ENCODE data around the gene FSD1L. TPM values are rescaled to one million over a fixed set of nuclear protein-coding genes. Genes with fewer than 3 reads are reported as not detected.

Gene FSD1L
- total and polyA plus RNA-seq, 2 donors (not counting 1 experiment from before 2014, with no cell fraction given) = 0.70 to 15.2 TPM

DNA sequence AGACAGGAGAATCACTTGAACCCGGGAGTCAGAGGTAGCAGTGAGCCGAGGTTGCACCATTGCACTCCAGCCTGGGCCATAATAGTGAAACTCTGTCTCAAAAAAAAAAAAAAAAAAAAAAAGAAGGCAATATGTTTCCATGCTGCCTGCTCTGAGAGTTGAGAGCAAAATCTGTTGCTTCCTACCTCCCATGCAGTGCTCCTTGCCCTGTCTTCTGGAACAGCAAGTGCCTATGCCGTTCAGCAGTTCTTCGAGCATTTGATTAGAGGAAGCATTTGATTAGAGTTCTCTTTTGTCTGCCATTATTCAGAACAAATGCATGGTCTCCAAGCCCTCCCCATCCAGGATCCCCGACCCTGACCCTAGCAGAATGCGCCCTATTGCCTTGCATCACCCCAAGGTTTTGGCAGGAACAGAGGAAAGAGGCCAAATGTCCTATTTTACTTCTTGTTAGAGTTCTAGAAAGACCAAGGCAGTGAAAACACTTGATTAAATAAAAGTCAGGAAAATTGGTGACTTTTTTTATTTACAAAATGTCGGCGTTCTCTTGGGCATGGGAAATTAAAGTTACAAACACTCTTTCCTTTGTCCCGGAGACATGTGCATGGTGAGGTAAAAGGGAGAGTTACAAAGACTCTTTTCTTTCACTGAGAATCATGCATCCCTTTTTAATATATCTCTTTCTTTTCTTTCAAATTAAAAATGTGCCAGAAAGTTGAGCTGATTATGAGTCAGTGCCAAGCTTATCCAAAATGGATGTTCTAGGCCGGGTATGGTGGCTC, 27.8 kb upstream of the FSD1L start:
- no peak overlapping the region for H3K4me3 ChIP-seq (ENCODE audit: control extremely low read depth in 1 of 5, extremely low read depth in 1 of 5, insufficient read depth in 1 of 5, low read depth in 2 of 5, low read length in 4 of 5)

DNA sequence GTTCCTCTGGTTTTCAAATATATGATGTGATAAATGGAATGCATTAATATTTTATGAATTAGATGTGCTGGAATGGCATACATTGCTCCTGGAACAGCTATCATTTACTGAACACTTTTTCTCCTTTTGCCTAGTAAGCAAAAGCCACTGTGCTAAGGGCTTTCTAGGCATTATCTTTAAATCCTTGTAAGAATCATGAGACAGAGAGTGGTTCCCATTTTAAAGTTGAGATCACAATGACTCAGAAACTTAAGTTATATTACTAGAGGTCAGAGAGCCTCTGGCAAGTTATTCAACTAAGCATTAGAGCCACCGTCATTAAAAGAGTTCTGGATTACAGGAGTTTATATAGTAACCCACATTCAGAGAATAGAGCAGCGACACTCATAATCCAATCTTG, 26.7 kb upstream of the FSD1L start:
- ChIA-PET POLR2A (no interaction called here), CTCF (no interaction called here)
- no peak overlapping the region for H2AFZ ChIP-seq (ENCODE audit: insufficient read depth, low read depth, low read length, poor library complexity, severe bottlenecking)
- H3K4me2 ChIP-seq (replicated peaks; ENCODE audit: low read depth, low read length, poor library complexity, severe bottlenecking) = no peak overlapping the region
- H3K9me3 ChIP-seq (ENCODE audit: control extremely low read depth in 1 of 3, control insufficient read depth in 2 of 3, insufficient read depth in 1 of 3, low read length in 2 of 3) = no peaks in the 10 kb centered on the region
- DNase-seq (no peak), ATAC-seq (ENCODE audit: low read depth) (no peak)
- H3K9ac ChIP-seq (ENCODE audit: low read length) = no peak overlapping the region
- no CpG with 5 or more reads among the region's 2 CpGs for WGBS (ENCODE audit: insufficient coverage)
- H3K4me1 Mint-ChIP-seq = peaks cover 2% of the 10 kb centered on the region
- no peak for TF ChIP-seq EZH2 (IDR thresholded peaks at IDR 0.05; ENCODE audit: borderline replicate concordance, insufficient read depth, low read depth, low read length, poor library complexity, severe bottlenecking)
- no peaks in the 10 kb centered on the region for H4K20me1 ChIP-seq (ENCODE audit: control insufficient read depth, insufficient read depth, low read length, poor library complexity, severe bottlenecking)
- intact Hi-C loops (cut with micrococcal nuclease) = no loop called here
- no peaks in the 10 kb centered on the region for H3K9me3 Mint-ChIP-seq (ENCODE audit: insufficient read depth)
- no peaks in the 10 kb centered on the region for H3K4me1 ChIP-seq (ENCODE audit: control insufficient read depth in 2 of 2, insufficient read depth in 2 of 2, low read length in 2 of 2)
- H3K27me3 ChIP-seq (replicated peaks in 1 of 4; ENCODE audit: control extremely low read depth in 1 of 4, control insufficient read depth in 3 of 4, insufficient read depth in 4 of 4, low read length in 3 of 4) = no peaks in the 10 kb centered on the region
- no peaks in the 10 kb centered on the region for H3K36me3 ChIP-seq (replicated peaks in 1 of 2; ENCODE audit: control extremely low read depth in 1 of 2, control insufficient read depth in 1 of 2, extremely low read depth in 1 of 2, insufficient read depth in 2 of 2, low read length in 1 of 2)
- H3K27me3 Mint-ChIP-seq = no peaks in the 10 kb centered on the region
- no peaks in the 10 kb centered on the region for H3K79me2 ChIP-seq (ENCODE audit: control insufficient read depth, insufficient read depth, low read length)
- no peak overlapping the region for H3K27ac Mint-ChIP-seq
- no peak overlapping the region for H3K27ac ChIP-seq (ENCODE audit: low read length in 2 of 2)
- no peak overlapping the region for H3K4me3 ChIP-seq (ENCODE audit: control extremely low read depth in 1 of 5, extremely low read depth in 1 of 5, insufficient read depth in 1 of 5, low read depth in 2 of 5, low read length in 4 of 5)
- H3K4me3 Mint-ChIP-seq = no peak overlapping the region

More for the DNA sequence above, 27.8 kb upstream of the FSD1L start:
- H3K27ac ChIP-seq (ENCODE audit: low read length in 2 of 2) = no peak overlapping the region
- no peaks in the 10 kb centered on the region for H4K20me1 ChIP-seq (ENCODE audit: control insufficient read depth, insufficient read depth, low read length, poor library complexity, severe bottlenecking)
- no peaks in the 10 kb centered on the region for H3K27me3 ChIP-seq (replicated peaks in 1 of 4; ENCODE audit: control extremely low read depth in 1 of 4, control insufficient read depth in 3 of 4, insufficient read depth in 4 of 4, low read length in 3 of 4)
- peaks cover 3 to 4% of the 10 kb centered on the region in 2 donors for H3K4me1 ChIP-seq (ENCODE audit: control insufficient read depth in 2 of 2, insufficient read depth in 2 of 2, low read length in 2 of 2)
- intact Hi-C loops (cut with micrococcal nuclease) = loop anchor here (10.0 kb wide), 1 partner anchor 175 kb away; the partner anchor contains the start of gene SLC44A1
- H3K79me2 ChIP-seq (ENCODE audit: control insufficient read depth, insufficient read depth, low read length) = no peaks in the 10 kb centered on the region
- TF ChIP-seq, protein P1, sequence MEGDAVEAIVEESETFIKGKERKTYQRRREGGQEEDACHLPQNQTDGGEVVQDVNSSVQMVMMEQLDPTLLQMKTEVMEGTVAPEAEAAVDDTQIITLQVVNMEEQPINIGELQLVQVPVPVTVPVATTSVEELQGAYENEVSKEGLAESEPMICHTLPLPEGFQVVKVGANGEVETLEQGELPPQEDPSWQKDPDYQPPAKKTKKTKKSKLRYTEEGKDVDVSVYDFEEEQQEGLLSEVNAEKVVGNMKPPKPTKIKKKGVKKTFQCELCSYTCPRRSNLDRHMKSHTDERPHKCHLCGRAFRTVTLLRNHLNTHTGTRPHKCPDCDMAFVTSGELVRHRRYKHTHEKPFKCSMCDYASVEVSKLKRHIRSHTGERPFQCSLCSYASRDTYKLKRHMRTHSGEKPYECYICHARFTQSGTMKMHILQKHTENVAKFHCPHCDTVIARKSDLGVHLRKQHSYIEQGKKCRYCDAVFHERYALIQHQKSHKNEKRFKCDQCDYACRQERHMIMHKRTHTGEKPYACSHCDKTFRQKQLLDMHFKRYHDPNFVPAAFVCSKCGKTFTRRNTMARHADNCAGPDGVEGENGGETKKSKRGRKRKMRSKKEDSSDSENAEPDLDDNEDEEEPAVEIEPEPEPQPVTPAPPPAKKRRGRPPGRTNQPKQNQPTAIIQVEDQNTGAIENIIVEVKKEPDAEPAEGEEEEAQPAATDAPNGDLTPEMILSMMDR (IDR thresholded peaks at IDR 0.05) = no peak
- TF ChIP-seq EZH2 (IDR thresholded peaks at IDR 0.05; ENCODE audit: borderline replicate concordance, insufficient read depth, low read depth, low read length, poor library complexity, severe bottlenecking) = no peak
- no peaks in the 10 kb centered on the region for H3K9me3 ChIP-seq (ENCODE audit: control extremely low read depth in 1 of 3, control insufficient read depth in 2 of 3, insufficient read depth in 1 of 3, low read length in 2 of 3)
- Mint-ChIP-seq H3K27me3 (no peaks in the 10 kb centered on the region), H3K4me1 (peaks cover 6% of the 10 kb centered on the region), H3K9me3 (ENCODE audit: insufficient read depth) (no peaks in the 10 kb centered on the region), H3K27ac (no peak overlapping the region), H3K4me3 (no peak overlapping the region)
- H3K9ac ChIP-seq (ENCODE audit: low read length) = no peak overlapping the region
- POLR2A ChIA-PET = no interaction called here
- DNase-seq (no peak), ATAC-seq (ENCODE audit: low read depth) (no peak)
- CTCF ChIA-PET = interaction anchor here (0.6 to 0.8 kb wide), 2 partner anchors 490 to 639 kb away, joined by 3 to 6 read pairs; no protein-coding TSS in a partner anchor
- 89% methylated on average over 5 of the region's 10 CpGs for WGBS (ENCODE audit: insufficient coverage)
- H2AFZ ChIP-seq (ENCODE audit: insufficient read depth, low read depth, low read length, poor library complexity, severe bottlenecking) = no peak overlapping the region
- no peak overlapping the region for H3K4me2 ChIP-seq (replicated peaks; ENCODE audit: low read depth, low read length, poor library complexity, severe bottlenecking)
- no peaks in the 10 kb centered on the region for H3K36me3 ChIP-seq (replicated peaks in 1 of 2; ENCODE audit: control extremely low read depth in 1 of 2, control insufficient read depth in 1 of 2, extremely low read depth in 1 of 2, insufficient read depth in 2 of 2, low read length in 1 of 2)
